ENCODE results near the gene PTBP1.
"Not testable (repeated sequence)": the region's sequence is repeated elsewhere in the genome, so short reads cannot be mapped to it uniquely, and the experiment has no call there.

Gene PTBP1

GRCh38 chr19:811506-812048, 14.3 kb downstream of the PTBP1 start:
- no peak for DNase-seq

GRCh38 chr19:812049-812746, 14.9 kb downstream of the PTBP1 start:
- no peak for DNase-seq

DNA sequence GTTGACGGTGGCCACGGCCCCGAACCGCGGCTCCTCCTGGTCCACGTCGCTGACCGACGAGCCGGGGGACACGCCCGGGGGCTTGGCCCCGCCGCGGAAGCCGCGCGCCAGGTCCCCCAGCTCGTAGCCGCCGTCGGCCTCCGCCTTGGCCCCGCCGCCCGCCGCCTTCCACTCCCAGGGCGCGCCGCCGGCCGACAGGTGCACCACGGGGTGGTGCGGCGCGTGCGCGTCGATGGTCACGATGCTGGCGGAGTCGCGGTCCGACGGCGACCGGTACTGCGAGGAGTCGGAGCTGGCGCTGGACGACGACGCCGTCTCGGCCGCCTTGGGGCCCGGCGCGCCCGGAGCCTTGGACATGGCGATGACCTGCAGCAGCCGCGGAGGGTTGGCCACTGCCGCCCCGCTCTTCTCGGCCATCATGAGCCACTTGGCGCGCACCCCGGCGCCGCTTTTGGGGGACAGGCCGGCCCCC, 15.5 kb downstream of the PTBP1 start:
- no peak for DNase-seq

DNA sequence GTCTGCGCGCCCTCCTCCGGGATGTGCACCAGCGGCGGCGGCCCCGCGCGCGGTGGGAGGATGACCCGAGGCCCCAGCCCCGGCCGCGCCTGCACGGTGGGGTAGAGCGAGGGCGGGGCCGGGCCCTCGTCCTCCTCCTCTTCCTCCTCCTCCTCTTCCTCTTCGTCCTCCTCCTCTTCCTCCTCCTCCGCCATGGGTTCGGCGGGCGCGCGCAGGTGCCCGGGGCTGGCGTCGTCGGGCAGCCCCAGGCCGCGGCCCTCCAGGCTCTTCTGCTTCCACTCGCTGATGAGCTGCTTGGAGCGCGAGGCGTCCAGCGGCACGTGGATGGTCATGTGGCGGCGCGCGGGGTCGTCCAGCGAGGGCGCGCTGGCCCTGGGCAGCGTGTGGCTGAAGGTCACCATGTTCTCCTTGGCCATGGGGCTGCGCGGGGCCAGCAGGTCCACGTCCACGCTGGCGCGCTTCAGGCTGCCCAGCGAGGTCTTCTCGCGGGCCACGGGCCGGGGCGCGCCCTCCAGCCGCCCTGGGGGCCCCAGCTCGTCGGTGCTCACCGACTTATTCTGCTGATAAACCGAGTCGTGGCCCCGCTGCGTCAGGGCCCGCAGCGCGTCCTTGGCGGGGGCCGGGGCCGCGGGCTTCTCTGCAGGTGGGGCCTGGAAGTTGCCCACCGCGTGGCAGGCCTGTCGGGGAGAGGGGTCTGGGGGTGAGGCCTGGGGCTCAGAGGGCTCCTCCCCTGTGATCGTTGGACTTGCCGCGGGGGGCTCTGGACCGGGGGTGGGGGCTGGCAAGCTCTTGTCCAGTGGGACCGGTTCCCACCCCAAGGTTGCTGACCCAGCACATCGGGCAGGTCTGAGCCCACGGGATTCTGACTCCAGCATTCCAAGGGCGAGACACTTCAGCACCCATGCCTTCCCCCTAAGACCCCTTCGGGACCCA, 16.2 kb downstream of the PTBP1 start:
- DNase-seq = no peak

DNA sequence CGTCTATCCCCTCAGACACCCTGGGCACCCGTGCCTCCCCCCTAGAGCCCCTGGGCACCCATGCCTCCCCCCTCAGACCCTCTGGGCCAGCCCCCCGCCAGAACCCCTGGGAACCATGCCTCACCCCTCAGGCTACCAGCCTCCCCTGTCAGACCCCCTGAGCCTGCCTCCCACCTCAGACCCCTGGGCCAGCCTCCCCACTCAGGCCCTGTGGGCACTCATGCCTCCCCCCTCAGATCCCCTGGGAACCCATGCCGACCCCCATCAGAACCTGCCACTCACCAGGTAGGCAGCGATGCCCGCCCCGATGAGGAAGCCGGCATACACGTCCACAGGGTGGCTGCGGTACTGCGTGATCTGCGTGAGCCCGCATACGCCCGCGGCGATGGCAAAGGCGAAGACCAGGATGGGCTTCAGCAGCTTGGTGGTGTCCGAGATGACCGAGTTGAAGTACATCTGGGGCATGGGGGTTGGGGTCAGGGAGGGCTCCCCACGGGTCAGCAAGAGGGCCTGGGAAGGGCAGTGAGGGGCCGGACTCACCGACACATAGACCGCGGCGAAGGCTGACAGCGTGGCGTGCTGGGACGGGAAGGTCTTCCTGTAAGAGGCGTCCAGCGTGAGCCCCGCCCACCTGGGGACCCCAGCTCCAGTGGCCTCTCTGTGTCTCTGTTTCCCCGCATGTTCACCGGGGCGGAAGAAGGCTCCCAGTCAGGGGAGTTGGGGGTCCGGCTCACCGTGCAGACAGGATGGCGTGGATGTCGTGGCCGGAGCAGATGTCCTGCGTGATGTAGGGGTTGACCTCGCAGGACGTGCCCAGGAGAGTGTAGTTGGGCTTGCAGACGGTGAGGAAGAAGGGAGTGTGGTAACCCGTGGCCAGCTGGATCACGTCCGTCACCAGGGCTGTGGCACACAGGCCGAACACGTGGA, 17.2 kb downstream of the PTBP1 start:
- DNase-seq = no peak

GRCh38 chr19:815079-815774, 18.0 kb downstream of the PTBP1 start:
- DNase-seq = no peak

DNA sequence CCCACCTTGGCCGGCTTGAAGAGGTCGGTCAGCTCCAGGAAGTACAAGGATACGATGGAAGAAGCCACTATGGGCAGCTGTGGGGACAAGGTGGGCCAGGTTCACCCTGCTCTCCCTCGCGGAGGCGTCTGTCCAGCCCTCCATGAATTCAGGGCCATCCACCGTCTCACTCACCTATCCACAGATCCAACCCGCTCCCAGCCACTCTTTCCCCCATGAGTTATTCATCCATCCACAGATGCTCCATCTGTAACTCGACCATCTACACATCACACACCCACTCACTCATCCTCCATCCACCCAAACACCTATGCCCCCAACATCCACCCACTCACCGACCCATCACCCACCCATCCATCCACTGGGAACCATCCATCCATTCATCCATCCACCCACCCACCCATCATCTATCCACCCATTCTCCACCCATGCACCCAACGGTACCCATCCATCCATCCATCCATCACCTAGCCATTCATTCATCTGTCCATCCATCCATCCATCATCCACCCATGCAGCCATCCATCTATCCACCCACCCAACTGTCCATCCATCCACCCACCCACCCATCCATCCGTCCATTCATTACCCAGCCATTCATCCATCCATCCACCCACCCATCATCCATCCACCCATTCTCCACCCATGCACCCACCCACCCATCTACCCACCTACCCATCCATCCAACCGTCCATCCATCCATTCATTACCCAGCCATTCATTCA, 18.7 kb downstream of the PTBP1 start:
- no peak for DNase-seq

GRCh38 chr19:816500-816857, 19.2 kb downstream of the PTBP1 start:
- DNase-seq = no peak

GRCh38 chr19:820212-820611, 23.0 kb downstream of the PTBP1 start:
- not testable (repeated sequence) for DNase-seq

- DNase-seq = no peak
These were observed 24.1 kb downstream of the PTBP1 start for GRCh38 chr19:821231-821824.

GRCh38 chr19:821825-822503, 24.7 kb downstream of the PTBP1 start, which contains the start of gene PLPPR3:
TSS of gene PLPPR3 (minus strand) at chr19:821955. CDS start at chr19:821559, 396 bp downstream.
- DNase-seq = no peak

GRCh38 chr19:823565-824121, 26.4 kb downstream of the PTBP1 start:
- DNase-seq = no peak

GRCh38 chr19:824885-825284, 27.6 kb downstream of the PTBP1 start:
- no peak for DNase-seq

DNA sequence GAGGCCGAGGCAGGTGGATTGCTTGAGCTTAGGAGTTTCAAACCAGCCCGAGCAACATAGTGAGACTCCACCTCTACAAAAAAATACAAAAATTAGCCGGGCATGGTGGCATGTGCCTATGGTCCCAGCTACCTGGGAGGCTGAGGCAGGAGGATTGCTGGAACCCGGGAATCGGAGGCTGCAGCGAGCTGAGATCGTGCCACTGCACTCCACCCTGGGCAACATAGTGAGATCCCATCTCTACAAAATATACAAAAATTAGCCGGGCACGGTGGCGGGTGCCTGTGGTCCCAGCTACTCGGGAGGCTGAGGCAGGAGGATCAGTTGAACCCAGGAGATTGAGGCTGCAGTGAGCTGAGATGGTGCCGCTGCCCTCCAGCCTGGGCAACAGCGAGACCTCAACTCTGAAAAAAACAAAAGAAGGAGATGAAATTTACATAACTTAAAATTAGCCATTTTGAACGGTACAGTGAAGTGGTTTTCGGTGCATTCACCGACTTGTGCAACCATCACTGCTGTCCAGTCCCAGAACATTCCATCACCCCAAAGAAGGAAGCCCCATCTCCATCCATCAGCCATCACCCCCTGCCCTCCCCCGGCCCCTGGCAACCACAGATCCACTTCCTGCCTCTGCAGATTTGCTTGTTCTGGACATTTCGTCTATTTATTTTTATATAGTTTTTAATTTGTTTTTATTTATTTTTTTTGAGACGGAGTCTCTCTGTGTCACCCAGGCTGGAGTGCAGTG, 28.8 kb downstream of the PTBP1 start:
- no peak for DNase-seq

DNA sequence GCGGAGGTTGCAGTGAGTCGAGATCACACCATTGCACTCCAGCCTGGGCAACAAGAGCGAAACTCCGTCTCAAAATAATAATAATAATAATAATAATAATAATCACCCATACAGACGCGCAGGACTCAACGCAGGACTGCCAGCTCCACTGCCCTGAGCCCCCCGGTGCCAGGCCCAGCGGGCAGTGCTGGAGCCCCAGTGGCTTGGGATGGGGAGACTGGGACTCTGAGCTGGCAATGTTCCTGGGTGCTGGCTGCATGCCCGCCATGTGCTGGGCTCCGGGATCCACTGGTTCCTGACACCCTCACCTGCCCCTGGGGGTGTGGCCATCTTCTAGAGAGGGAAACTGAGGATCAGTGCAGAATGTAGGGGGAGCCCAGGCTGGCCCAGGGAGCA, 30.1 kb downstream of the PTBP1 start:
- no peak for DNase-seq

- no peak for DNase-seq
These were observed 30.6 kb downstream of the PTBP1 start, which contains the start of gene AZU1 for GRCh38 chr19:827710-828321. TSS of gene AZU1 (plus strand) at chr19:827837. CDS start at chr19:827847, 10 bp downstream.

DNA sequence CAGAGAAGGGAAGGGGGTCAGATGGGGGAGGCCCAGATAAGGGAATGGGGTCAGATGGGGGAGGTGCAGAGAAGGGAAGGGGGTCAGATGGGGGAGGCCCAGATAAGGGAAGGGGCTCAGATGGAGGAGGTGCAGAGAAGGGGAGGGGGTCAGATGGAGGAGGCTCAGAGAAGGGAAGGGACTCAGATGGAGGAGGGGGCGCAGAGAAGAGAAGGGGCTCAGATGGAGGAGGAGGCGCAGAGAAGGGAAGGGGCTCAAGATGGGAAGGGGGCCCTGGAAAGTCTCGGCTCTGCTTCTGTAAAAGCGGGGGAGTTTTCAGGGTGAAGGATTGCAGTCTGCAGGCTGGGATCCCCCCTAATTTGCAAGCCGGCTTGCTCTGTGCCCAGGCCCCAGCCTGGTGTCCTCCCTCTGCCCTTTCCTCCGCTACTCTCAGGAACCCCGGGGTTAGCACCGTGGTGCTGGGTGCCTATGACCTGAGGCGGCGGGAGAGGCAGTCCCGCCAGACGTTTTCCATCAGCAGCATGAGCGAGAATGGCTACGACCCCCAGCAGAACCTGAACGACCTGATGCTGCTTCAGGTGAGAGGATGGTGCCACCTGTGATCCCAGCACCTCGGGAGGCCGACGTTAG, 32.0 kb downstream of the PTBP1 start:
- DNase-seq = no peak

Measured in NCI-H2081 treated with DMSO at 0.1 percent for 48 hours (cell line).